Liver (tissue), 9 donors: ENCODE data around the gene IGFL1. TPM values are rescaled to one million over a fixed set of nuclear protein-coding genes. Genes with fewer than 3 reads are reported as not detected.

Experiments
- DNase-seq: peaks from one replicate; pipeline ENCODE4 v3.0.0-alpha.2; 2017; ENCODE audit warnings: low spot score
- H3K27ac ChIP-seq, 2 donors: one replicate each; pipeline ENCODE4 v1.7.0; 2013; ENCODE audit warnings: inconsistent platforms in 2 of 2, low read length in 2 of 2, control low read depth in 1 of 2, low read depth in 1 of 2, mild to moderate bottlenecking in 1 of 2
- H3K27me3 ChIP-seq, 4 donors: one replicate each; pipeline versions ENCODE4 v1.6.1 to v1.7.0; 2013; ENCODE audit warnings: low read length in 3 of 4, inconsistent platforms in 1 of 4, mild to moderate bottlenecking in 1 of 4, moderate library complexity in 1 of 4; ENCODE audit not compliant: control insufficient read depth in 4 of 4, insufficient read depth in 4 of 4
- H3K36me3 ChIP-seq, 4 donors: one replicate each; pipeline versions ENCODE4 v1.6.1 to v1.7.0; 2013; ENCODE audit warnings: low read length in 3 of 4, mild to moderate bottlenecking in 3 of 4, low read depth in 1 of 4, moderate library complexity in 1 of 4; ENCODE audit not compliant: control insufficient read depth in 4 of 4, insufficient read depth in 3 of 4
- H3K4me1 ChIP-seq, 4 donors: one replicate each; pipeline versions ENCODE4 v1.6.1 to v1.7.0; 2013; ENCODE audit warnings: low read length in 3 of 4, mild to moderate bottlenecking in 3 of 4, moderate library complexity in 1 of 4; ENCODE audit not compliant: control insufficient read depth in 4 of 4, insufficient read depth in 4 of 4
- H3K4me3 ChIP-seq, 3 donors: one replicate each; pipeline versions ENCODE4 v1.6.1 to v1.7.0; 2013; ENCODE audit warnings: low read length in 3 of 3, control low read depth in 1 of 3, low read depth in 1 of 3, mild to moderate bottlenecking in 1 of 3
- H3K9ac ChIP-seq, 2 donors: one replicate each; pipeline ENCODE4 v1.7.0; 2013; ENCODE audit warnings: low read length in 2 of 2, mild to moderate bottlenecking in 2 of 2, moderate library complexity in 2 of 2, control low read depth in 1 of 2, low read depth in 1 of 2
- H3K9me3 ChIP-seq, 4 donors: one replicate each; pipeline versions ENCODE4 v1.6.1 to v1.7.0; 2013; ENCODE audit warnings: low read length in 3 of 4; ENCODE audit not compliant: control insufficient read depth in 4 of 4
- ATF3 ChIP-seq: IDR thresholded peaks from 2 replicates; pipeline ENCODE4 v1.6.1; 2016; ENCODE audit warnings: antibody characterized with exemption
- CTCF ChIP-seq: fragments of 150-350 bp; IDR thresholded peaks from 2 replicates; pipeline ENCODE4 v1.5.1; 2017; ENCODE audit warnings: improper control_type of control experiment, low read depth, low read length; ENCODE audit not compliant: missing input control
- EGR1 ChIP-seq, 2 donors: IDR thresholded peaks; 2 replicates each; pipeline ENCODE4 v1.6.1; 2016 to 2018; ENCODE audit warnings: antibody characterized with exemption in 2 of 2, low read depth in 2 of 2
- FOXA1 ChIP-seq: IDR thresholded peaks from 2 replicates; pipeline ENCODE4 v1.6.1; 2016; ENCODE audit warnings: antibody characterized with exemption
- FOXA2 ChIP-seq: IDR thresholded peaks from 2 replicates; pipeline ENCODE4 v1.6.1; 2016; ENCODE audit warnings: antibody characterized with exemption
- HNF4A ChIP-seq, 2 donors: conservative IDR thresholded peaks; 2 replicates each; pipeline ENCODE4 v1.6.1; 2016; ENCODE audit warnings: antibody characterized with exemption in 2 of 2, mild to moderate bottlenecking in 2 of 2
- HNF4G ChIP-seq: IDR thresholded peaks from 2 replicates; pipeline ENCODE4 v1.6.1; 2016; ENCODE audit warnings: antibody characterized with exemption
- JUND ChIP-seq, 2 donors: IDR thresholded peaks; 2 replicates each; pipeline ENCODE4 v1.6.1; 2016; ENCODE audit warnings: antibody characterized with exemption in 2 of 2
- MAX ChIP-seq: IDR thresholded peaks from 2 replicates; pipeline ENCODE4 v1.6.1; 2016; ENCODE audit warnings: antibody characterized with exemption
- NR2F2 ChIP-seq: IDR thresholded peaks from 2 replicates; pipeline ENCODE4 v1.6.1; 2016; ENCODE audit warnings: antibody characterized with exemption
- RAD21 ChIP-seq, 2 donors: IDR thresholded peaks; 2 replicates each; pipeline ENCODE4 v1.6.1; 2016; ENCODE audit warnings: antibody characterized with exemption in 2 of 2, mild to moderate bottlenecking in 2 of 2
- REST ChIP-seq: IDR thresholded peaks from 2 replicates; pipeline ENCODE4 v1.6.1; 2016; ENCODE audit warnings: antibody characterized with exemption, mild to moderate bottlenecking
- SP1 ChIP-seq: IDR thresholded peaks from 2 replicates; pipeline ENCODE4 v1.6.1; 2018; ENCODE audit warnings: antibody characterized with exemption, mild to moderate bottlenecking
- TAF1 ChIP-seq: conservative IDR thresholded peaks from 2 replicates; pipeline ENCODE4 v1.6.1; 2016; ENCODE audit warnings: antibody characterized with exemption, mild to moderate bottlenecking
- YY1 ChIP-seq: IDR thresholded peaks from 2 replicates; pipeline ENCODE4 v1.6.1; 2016; ENCODE audit warnings: antibody characterized with exemption, mild to moderate bottlenecking
- ZBTB33 ChIP-seq: IDR thresholded peaks from 2 replicates; pipeline ENCODE4 v1.6.1; 2016; ENCODE audit warnings: antibody characterized with exemption
- WGBS: extraction: QIAGEN DNeasy Blood & Tissue Kit; methylation state at CpG from one replicate; pipeline ENCODE4 v1.1.7; 2013; 5-methylcytosine and 5-hydroxymethylcytosine counted together
- polyA plus RNA-seq, 2 donors: library from polyadenylated mRNA; stranded (reverse) in 1 of 2; unstranded in 1 of 2; fragments of 200-250 nt in 1 of 2; fragments of >200 nt in 1 of 2; fragmentation: Nextera tagmentation in 1 of 2; extraction: Ambion mirVana in 1 of 2; gene quantifications; one replicate each; pipeline versions ENCODE4 v1.2.1 to v1.2.3, GENCODE V29; 2013 to 2015
- total RNA-seq, 2 donors: library from RNA; depleted of rRNA; stranded (reverse); fragments of >200 nt; gene quantifications; one replicate each; pipeline ENCODE4 v1.2.3, GENCODE V29; 2014
- donor health status: healthy.
- donor health status: healthy.
- donor health status: healthy.
- donor health status: healthy.
- donor health status: healthy.

The IGFL1 gene
- total and polyA plus RNA-seq, 4 donors, result not detected

- TF ChIP-seq NR2F2 (no peak), TAF1 (no peak), FOXA2 (no peak), MAX (no peak), YY1 (no peak), CTCF (no peak), REST (no peak), HNF4A (conservative IDR thresholded peaks at IDR 0.05) (no peak)
- H3K27me3 ChIP-seq, result no peaks in the 10 kb centered on the region
- no peaks in the 10 kb centered on the region for H3K36me3 ChIP-seq
- no peak for DNase-seq
- no peaks in the 10 kb centered on the region for H3K4me1 ChIP-seq
- WGBS, result 75% methylated on average over 6 of the region's 6 CpGs
- H3K27ac ChIP-seq, result no peak overlapping the region
- no peaks in the 10 kb centered on the region for H3K9me3 ChIP-seq
- no peak overlapping the region for H3K9ac ChIP-seq
- H3K4me3 ChIP-seq, result no peak overlapping the region
These were observed 24.2 kb upstream of the IGFL1 start for GRCh38 chr19:46205183-46205984.

GRCh38 chr19:46206176-46206575 is 23.4 kb upstream of the IGFL1 start:
- H3K9ac ChIP-seq, result no peak overlapping the region
- H3K27ac ChIP-seq, result no peak overlapping the region
- no peaks in the 10 kb centered on the region for H3K9me3 ChIP-seq
- TF ChIP-seq NR2F2 (no peak), FOXA2 (no peak), HNF4G (no peak), TAF1 (no peak), ZBTB33 (no peak), FOXA1 (no peak), ATF3 (no peak), JUND (IDR thresholded peaks at IDR 0.05) (no peak), EGR1 (IDR thresholded peaks at IDR 0.05; ENCODE audit: low read depth in 2 of 2) (no peak), SP1 (no peak), REST (no peak), CTCF (no peak), YY1 (no peak), RAD21 (IDR thresholded peaks at IDR 0.05) (no peak), HNF4A (conservative IDR thresholded peaks at IDR 0.05) (no peak)
- 83% methylated on average over 5 of the region's 5 CpGs for WGBS
- H3K4me1 ChIP-seq, result no peaks in the 10 kb centered on the region
- DNase-seq, result no peak
- H3K4me3 ChIP-seq, result no peak overlapping the region
- no peaks in the 10 kb centered on the region for H3K27me3 ChIP-seq
- no peaks in the 10 kb centered on the region for H3K36me3 ChIP-seq
